Measurements from ENCODE around the gene RFESD.

DNA sequence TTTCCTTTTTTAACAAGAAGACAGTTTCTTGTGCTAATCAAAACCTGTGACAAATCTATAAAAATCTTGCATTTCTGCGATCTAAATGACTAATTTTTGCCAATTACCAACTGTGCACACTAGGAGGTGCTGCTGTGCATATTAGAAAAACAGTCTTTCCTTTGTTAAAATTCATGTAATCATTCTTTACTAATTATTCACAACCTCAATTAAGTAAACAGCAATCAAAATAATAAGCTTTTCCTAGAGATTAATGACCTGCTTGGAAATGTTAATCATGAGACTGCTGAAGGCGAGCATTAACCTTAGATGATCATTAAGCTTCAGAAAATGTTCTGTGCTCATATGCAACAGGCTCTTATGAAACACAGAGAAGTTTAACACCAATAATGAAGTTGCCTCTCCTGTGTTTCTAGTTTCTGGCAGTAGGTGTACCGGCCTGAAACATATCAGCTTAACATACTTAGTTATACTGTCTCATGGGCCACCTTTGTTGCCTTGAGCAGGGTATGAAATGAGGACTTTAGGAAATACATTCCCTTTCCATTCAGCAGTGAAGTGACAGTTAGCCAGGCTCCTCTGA, 17.7 kb downstream of the RFESD start:
- TF ChIP-seq TARDBP (IDR thresholded peaks at IDR 0.05) (no peak), LEF1 (IDR thresholded peaks at IDR 0.05; ENCODE audit: borderline replicate concordance) (no peak)

Data from HEK293T (cell line).